OCI-M1 (cell line): ENCODE measurements around the gene HPGDS.
"Not testable (repeated sequence)": the region's sequence is repeated elsewhere in the genome, so short reads cannot be mapped to it uniquely, and the experiment has no call there.

Experiments used
- DNase-seq: peaks from one replicate; lab custom pipeline; 2025; lab: John Stamatoyannopoulos, UW

Gene HPGDS

DNA sequence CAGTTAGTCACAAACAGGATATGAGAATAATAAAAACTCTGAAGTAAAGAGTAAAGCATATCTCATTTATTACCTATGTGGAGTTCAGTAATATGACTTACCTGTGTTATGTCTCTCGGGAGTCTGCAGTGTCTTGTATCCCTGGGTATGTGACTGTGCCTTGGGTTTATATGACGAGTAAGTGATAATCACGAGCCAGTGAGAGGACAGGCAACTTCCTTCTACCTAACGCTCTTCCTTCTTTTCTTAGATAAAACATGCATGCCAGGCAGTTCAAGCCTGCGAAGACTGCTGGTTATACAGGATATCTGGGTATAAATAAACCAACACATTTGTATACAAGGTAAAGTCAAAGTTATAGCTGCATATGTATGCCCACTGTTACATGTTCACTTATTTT lies at the start of gene HPGDS:
Gene HPGDS (minus strand): TSS at position 143 of the 400 bp plus-strand sequence. CDS start 8,207 bp downstream, outside the sequence.
- DNase-seq = peak; percentile 67

DNA sequence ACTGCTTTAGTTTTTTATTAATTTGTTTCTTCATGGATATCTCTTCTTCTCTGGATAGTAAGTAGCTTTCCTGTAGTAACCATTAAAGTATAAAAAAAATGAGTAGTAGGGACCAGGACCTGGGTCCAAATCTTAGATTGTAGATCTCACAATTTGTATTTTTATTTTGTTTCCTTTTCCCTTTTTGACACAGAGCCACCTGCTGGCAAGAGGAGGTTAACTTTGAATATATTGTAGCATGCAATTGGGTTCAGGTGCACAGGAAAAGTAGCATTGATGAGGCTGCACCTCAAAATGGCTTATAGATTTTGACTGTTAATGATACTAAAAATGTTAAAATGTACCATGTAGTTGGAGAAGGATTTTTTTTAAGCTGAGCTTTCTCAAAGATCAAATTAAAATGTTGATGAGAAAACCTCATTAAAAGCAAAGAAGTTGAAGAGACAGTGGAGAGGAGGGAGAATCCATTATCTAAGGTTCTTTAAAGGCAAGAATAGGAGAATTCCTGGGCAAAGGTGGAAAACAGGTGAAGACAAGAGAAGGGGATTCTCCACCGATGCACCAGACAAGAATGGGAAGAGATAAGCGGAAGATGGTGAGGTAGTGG lies 48.3 kb upstream of the HPGDS start:
- DNase-seq = peak; percentile 62

GRCh38 chr4:94389595-94390267 lies 47.1 kb upstream of the HPGDS start:
- no peak for DNase-seq

- not testable (repeated sequence) for DNase-seq
Observed at GRCh38 chr4:94387965-94388364, 45.3 kb upstream of the HPGDS start.

DNA sequence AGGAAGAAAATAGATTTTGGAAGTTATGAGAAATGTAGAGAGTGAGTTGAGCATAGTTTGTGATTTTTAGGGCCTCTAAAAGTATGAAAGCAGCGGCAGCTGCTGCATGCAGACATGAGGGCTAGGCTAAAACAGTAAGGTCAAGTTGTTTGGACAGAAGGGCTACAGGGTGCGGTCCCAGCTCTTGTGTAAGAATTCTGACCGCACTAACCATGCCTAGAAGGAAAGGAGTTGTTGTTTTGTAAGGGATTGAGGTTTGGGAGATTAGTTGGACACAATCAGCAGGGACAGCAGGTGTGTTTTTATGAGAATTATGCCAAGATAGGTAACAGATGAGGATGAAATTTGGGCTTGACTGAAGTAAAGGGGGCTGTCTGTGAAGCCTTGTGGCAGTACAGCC lies 42.8 kb upstream of the HPGDS start:
- DNase-seq = not testable (repeated sequence)

GRCh38 chr4:94382891-94383290 lies 40.3 kb upstream of the HPGDS start:
- DNase-seq = not testable (repeated sequence)

GRCh38 chr4:94378047-94378446 lies 35.4 kb upstream of the HPGDS start:
- DNase-seq = no peak

DNA sequence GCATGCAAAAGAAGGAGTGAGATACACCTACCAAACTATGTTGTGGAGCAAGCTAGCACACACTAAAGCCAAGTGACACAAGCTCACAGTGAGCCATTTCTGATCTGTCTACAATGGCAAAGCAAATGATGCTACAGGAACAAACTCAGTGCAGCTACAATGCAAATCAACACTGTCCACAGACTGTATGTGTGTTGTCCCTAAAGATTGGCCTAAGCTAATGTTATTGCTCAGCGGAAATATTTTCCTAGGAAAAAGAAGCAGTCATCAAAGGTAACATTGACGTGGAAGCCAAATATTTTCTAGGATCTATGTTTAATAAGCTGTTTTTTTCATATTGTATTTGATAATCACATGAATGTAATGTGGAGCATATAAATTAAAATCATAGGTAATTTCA lies 34.7 kb upstream of the HPGDS start:
- DNase-seq = no peak

GRCh38 chr4:94375364-94375763 lies 32.7 kb upstream of the HPGDS start:
- no peak for DNase-seq

- DNase-seq = no peak
Observed at GRCh38 chr4:94373752-94374151, 31.1 kb upstream of the HPGDS start.

GRCh38 chr4:94372991-94373390 lies 30.4 kb upstream of the HPGDS start:
- no peak for DNase-seq

- DNase-seq = no peak
Observed at GRCh38 chr4:94372228-94372978, 29.8 kb upstream of the HPGDS start.

GRCh38 chr4:94371290-94371689 lies 28.7 kb upstream of the HPGDS start:
- no peak for DNase-seq

DNA sequence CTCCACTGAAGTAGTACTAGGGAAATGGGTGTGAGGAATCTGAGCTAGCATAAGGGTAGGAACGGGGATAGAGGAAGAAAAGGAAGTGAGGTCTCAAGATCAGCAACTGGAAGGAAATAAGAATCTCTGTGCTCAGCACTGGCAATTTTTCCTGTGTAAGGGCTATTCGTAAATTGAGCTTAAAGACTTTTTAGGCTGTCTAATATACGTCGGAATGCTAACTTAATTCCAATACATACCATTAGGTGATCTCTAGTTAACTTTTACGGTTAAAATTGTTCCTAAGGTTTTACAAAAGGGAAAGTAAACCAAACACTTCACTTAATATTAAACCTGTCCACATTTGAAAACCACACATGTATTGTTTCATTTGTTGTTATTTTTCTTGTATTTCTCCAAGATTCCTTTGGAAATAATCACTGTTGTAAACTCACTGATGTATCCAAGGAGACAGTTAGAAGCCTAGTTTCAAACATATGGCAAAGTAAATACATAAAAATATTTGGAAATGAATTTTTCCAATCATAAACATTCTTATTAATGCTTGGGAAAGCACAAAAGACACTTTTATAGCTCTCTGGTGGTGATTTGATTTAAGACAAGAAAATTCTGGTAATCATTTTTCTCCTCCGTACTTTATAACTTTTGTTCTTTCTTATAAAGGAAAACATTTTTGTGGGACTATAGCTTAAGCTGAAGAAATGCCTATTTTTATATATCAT lies 28.1 kb upstream of the HPGDS start:
- DNase-seq = no peak

- DNase-seq = no peak
Observed at GRCh38 chr4:94369046-94369445, 26.4 kb upstream of the HPGDS start.

- DNase-seq = no peak
Observed at GRCh38 chr4:94368459-94368858, 25.8 kb upstream of the HPGDS start.

- no peak for DNase-seq
Observed at GRCh38 chr4:94365304-94365703, 22.7 kb upstream of the HPGDS start.

GRCh38 chr4:94364527-94364926 lies 21.9 kb upstream of the HPGDS start:
- DNase-seq = no peak

DNA sequence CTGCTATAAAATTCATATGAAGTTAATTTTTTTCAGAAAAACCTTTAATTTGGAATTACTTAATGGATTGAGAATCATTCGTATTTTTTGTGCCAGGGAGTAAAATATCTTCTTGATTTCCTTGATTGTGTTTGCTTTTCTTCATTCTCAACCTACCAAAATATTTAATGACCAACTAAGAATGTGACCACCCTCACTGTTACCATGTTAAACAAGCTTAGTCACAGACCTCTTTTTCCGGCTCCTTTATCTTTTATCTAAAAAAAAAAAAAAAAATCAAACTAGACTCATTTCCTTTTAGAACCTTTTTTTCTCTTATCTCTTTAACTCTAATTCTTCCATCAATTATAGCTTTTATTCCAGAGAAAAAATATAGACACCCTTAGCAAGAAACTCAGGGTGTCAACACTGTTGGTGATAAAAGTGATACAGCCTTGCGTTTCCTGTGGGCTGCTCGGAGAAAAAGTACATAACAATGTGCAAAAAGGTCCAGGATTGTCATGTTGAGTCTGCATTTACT lies 20.6 kb upstream of the HPGDS start:
- no peak for DNase-seq

- DNase-seq = no peak
Observed at GRCh38 chr4:94359838-94360237, 17.2 kb upstream of the HPGDS start.

GRCh38 chr4:94359221-94359620 lies 16.6 kb upstream of the HPGDS start:
- DNase-seq = no peak

- DNase-seq = no peak
Observed at GRCh38 chr4:94358101-94358500, 15.5 kb upstream of the HPGDS start.
